Panc1 (cell line): Measurements from ENCODE around the gene ITPKC. TPM values are rescaled to one million over a fixed set of nuclear protein-coding genes. Genes with fewer than 3 reads are reported as not detected.
"Not testable (repeated sequence)": the region's sequence is repeated elsewhere in the genome, so short reads cannot be mapped to it uniquely, and the experiment has no call there.

Experiments used
- ATAC-seq: fragments of 200-7000 bp; cut with Tn5 transposase; 2 replicates; pipeline ENCODE4 v1.9.1; 2020; ENCODE audit warnings: mild to moderate bottlenecking, moderate library complexity
- BruUV-seq: library from RNA; stranded (reverse); fragments of 400-500 nt; replicated peaks from 2 replicates; lab custom pipeline; 2021; lab: Mats Ljungman, UMichigan
- CTCF ChIA-PET: fragments of 300-600 bp; sonication (Branson Sonifier 250); formaldehyde crosslinking; loops from one replicate; lab custom pipeline; 2022; ENCODE audit warnings: antibody characterized with exemption; lab: Charles Lee
- POLR2A ChIA-PET: fragments of 300-600 bp; sonication (Branson Sonifier 250); formaldehyde crosslinking; loops from one replicate; lab custom pipeline; 2022; ENCODE audit warnings: antibody characterized with exemption; lab: Charles Lee
- DNase-seq: peaks from one replicate; pipeline ENCODE4 v3.0.0-alpha.2; 2010; ENCODE audit warnings: low read depth, low spot score
- H3K27ac ChIP-seq: 2 replicates; pipeline ENCODE4 v1.5.1; 2011; ENCODE audit warnings: mild to moderate bottlenecking, low read length, inconsistent platforms
- H3K27me3 ChIP-seq: fragments of 200-500 bp; sonication (Bioruptor generic); 2 replicates; pipeline ENCODE4 v1.6.0; 2014; ENCODE audit warnings: low read length, inconsistent platforms; ENCODE audit not compliant: control insufficient read depth, insufficient read depth
- H3K36me3 ChIP-seq: fragments of 200-500 bp; sonication (Bioruptor generic); 2 replicates; pipeline ENCODE4 v1.5.1; 2014; ENCODE audit warnings: inconsistent platforms, mild to moderate bottlenecking, low read length, moderate library complexity; ENCODE audit not compliant: control insufficient read depth, insufficient read depth
- H3K4me1 ChIP-seq: 2 replicates; pipeline ENCODE4 v1.5.1; 2011; ENCODE audit warnings: inconsistent platforms, mild to moderate bottlenecking, low read length, moderate library complexity; ENCODE audit not compliant: control insufficient read depth, insufficient read depth
- H3K4me3 ChIP-seq, 2 experiments: 2 replicates each; pipeline ENCODE4 v1.5.1; 2011 to 2012; ENCODE audit warnings: low read depth in 2 of 2, low read length in 2 of 2, mild to moderate bottlenecking in 2 of 2, inconsistent platforms in 1 of 2, moderate library complexity in 1 of 2
- H3K9me3 ChIP-seq: fragments of 200-500 bp; sonication (Bioruptor generic); 2 replicates; pipeline ENCODE4 v1.5.1; 2014; ENCODE audit warnings: low read depth, mild to moderate bottlenecking, inconsistent platforms, low read length, moderate library complexity; ENCODE audit not compliant: control insufficient read depth, insufficient read depth
- CTCF ChIP-seq: fragments of 450-650 bp; IDR thresholded peaks from 2 replicates; pipeline ENCODE4 v1.5.1; 2017; ENCODE audit warnings: mild to moderate bottlenecking
- POLR2AphosphoS5 ChIP-seq: IDR thresholded peaks from 2 replicates; pipeline ENCODE4 v1.6.1; 2012; ENCODE audit warnings: mild to moderate bottlenecking, low read depth, low read length, moderate library complexity
- REST ChIP-seq, 2 experiments: IDR thresholded peaks; 2 replicates each; pipeline ENCODE4 v1.6.1; 2011 to 2012; ENCODE audit warnings: low read depth in 2 of 2, control low read depth in 1 of 2, low read length in 1 of 2, mild to moderate bottlenecking in 1 of 2, moderate library complexity in 1 of 2; ENCODE audit not compliant: insufficient read depth in 1 of 2
- SIN3A ChIP-seq: IDR thresholded peaks from 2 replicates; pipeline ENCODE4 v1.6.1; 2012; ENCODE audit warnings: low read depth, mild to moderate bottlenecking, low read length, moderate library complexity, borderline replicate concordance; ENCODE audit not compliant: insufficient read depth
- TCF7L2 ChIP-seq: IDR thresholded peaks from 2 replicates; pipeline ENCODE4 v1.6.1; 2011; ENCODE audit warnings: mild to moderate bottlenecking, low read depth, low read length, inconsistent platforms
- in situ Hi-C: cut with HindIII; loops from 2 replicates; pipeline ENCODE4 v1.10.0; 2016; ENCODE audit warnings: low sequenced_read_pairs, low pct_unique_long_range_greater_than_20kb
- intact Hi-C: fragments of 100-400 bp; cut with micrococcal nuclease; formaldehyde crosslinking; loops from one replicate; pipeline ENCODE4 v1.10.0; 2022; ENCODE audit not compliant: unreplicated experiment
- total RNA-seq: library from RNA; stranded (reverse); gene quantifications from one replicate; pipeline ENCODE4 v1.2.1, GENCODE V29; 2021; ENCODE audit not compliant: unreplicated experiment

Gene ITPKC
- total RNA-seq, 1 experiment from 2014 or later = 7.2 TPM

DNA sequence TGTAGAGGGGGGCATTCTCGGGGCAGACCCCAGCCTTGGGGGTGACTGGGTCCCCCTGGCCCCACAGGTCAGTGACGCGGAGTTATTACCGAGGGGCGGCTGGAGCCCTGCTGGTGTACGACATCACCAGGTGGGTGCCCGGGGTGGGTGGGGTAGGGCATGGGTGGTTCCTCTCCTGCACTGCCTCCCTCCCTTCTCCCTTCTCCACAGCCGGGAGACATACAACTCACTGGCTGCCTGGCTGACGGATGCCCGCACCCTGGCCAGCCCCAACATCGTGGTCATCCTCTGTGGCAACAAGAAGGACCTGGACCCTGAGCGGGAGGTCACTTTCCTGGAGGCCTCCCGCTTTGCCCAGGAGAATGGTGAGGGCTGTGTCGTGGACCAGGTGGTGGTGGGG lies 66.8 kb downstream of the ITPKC start:
- ATAC-seq = no peak
- Histone ChIP-seq H3K27me3 (no peaks in the 10 kb centered on the region), H3K4me3 (no peak overlapping the region), H3K36me3 (no peaks in the 10 kb centered on the region), H3K9me3 (no peaks in the 10 kb centered on the region), H3K4me1 (no peaks in the 10 kb centered on the region), H3K27ac (no peak overlapping the region)
- BruUV-seq = no TSS peak
- ChIA-PET CTCF (no interaction called here), POLR2A (no interaction called here)
- no peak for DNase-seq
- in situ Hi-C loops = no loop called here
- TF ChIP-seq TCF7L2 (no peak), SIN3A (no peak), POLR2AphosphoS5 (no peak), CTCF (no peak), REST (IDR thresholded peaks at IDR 0.05; ENCODE audit: insufficient read depth in 1 of 2, low read depth in 2 of 2, low read length in 1 of 2) (no peak)
- intact Hi-C loops = no loop called here

- H3K4me3 ChIP-seq, ATAC-seq, POLR2A ChIA-PET, H3K27me3 ChIP-seq, H3K9me3 ChIP-seq, in situ Hi-C loops, BruUV-seq, H3K4me1 ChIP-seq, CTCF ChIA-PET, H3K36me3 ChIP-seq, intact Hi-C loops, H3K27ac ChIP-seq, DNase-seq: not testable (repeated sequence)
These were observed 67.2 kb downstream of the ITPKC start for GRCh38 chr19:40784146-40784545.

- H3K27me3 ChIP-seq = no peaks in the 10 kb centered on the region
- ChIA-PET CTCF (no interaction called here), POLR2A (no interaction called here)
- intact Hi-C loops (no loop called here), in situ Hi-C loops (no loop called here)
- DNase-seq (no peak), ATAC-seq (peak; percentile 66; the same call in 1 of the 2 replicates)
- TF ChIP-seq CTCF (no peak), SIN3A (no peak), REST (IDR thresholded peaks at IDR 0.05; ENCODE audit: insufficient read depth in 1 of 2, low read depth in 2 of 2, low read length in 1 of 2) (no peak), TCF7L2 (no peak), POLR2AphosphoS5 (no peak)
- no peaks in the 10 kb centered on the region for H3K9me3 ChIP-seq
- H3K36me3 ChIP-seq = no peaks in the 10 kb centered on the region
- H3K4me3 ChIP-seq = no peak overlapping the region
- no peak overlapping the region for H3K27ac ChIP-seq
- no peaks in the 10 kb centered on the region for H3K4me1 ChIP-seq
- no TSS peak for BruUV-seq
These were observed 68.6 kb downstream of the ITPKC start for GRCh38 chr19:40785526-40785925.
